Suprapubic skin (tissue), 4 donors: Measurements from ENCODE around the gene C11orf24.

Source experiments
- CTCF ChIP-seq, 2 donors: fragments of 200-600 bp in 1 of 2; fragments of 450-650 bp in 1 of 2; sonication (generic) in 1 of 2; IDR thresholded peaks; one replicate each; pipeline ENCODE4 v1.5.1; 2016 to 2019; ENCODE audit warnings: antibody characterized with exemption in 2 of 2, mild to moderate bottlenecking in 1 of 2, moderate library complexity in 1 of 2
- EP300 ChIP-seq: sonication (generic); formaldehyde crosslinking; IDR thresholded peaks from one replicate; pipeline ENCODE4 v1.6.1; 2017; ENCODE audit warnings: antibody characterized with exemption
- POLR2A ChIP-seq, 2 donors: fragments of 450-650 bp; IDR thresholded peaks; one replicate each; pipeline ENCODE4 v1.6.1; 2017; ENCODE audit warnings: antibody characterized with exemption in 2 of 2, mild to moderate bottlenecking in 2 of 2, moderate library complexity in 2 of 2
- POLR2AphosphoS5 ChIP-seq, 3 donors: sonication (generic); formaldehyde crosslinking; IDR thresholded peaks; one replicate each; pipeline ENCODE4 v1.6.1; 2017; ENCODE audit warnings: antibody characterized with exemption in 3 of 3

GRCh38 chr11:68254421-68254820 lies 17.4 kb downstream of the C11orf24 start:
- TF ChIP-seq POLR2AphosphoS5 (IDR thresholded peaks at IDR 0.05) (no peak), EP300 (no peak), CTCF (IDR thresholded peaks at IDR 0.05) (no peak), POLR2A (IDR thresholded peaks at IDR 0.05) (no peak)
